Measurements from ENCODE around the gene PFKFB2. TPM values are rescaled to one million over a fixed set of nuclear protein-coding genes. Genes with fewer than 3 reads are reported as not detected.

The PFKFB2 gene
- polyA plus RNA-seq, 2 of the 4 experiments (the other 2 are of a cell fraction), result 7.4 to 8.4 TPM

- ChIA-PET POLR2A (interaction anchor here (1.5 kb wide), 1 partner anchor 27 kb away, joined by 8 read pairs; the partner anchor contains the start of gene PFKFB2), CTCF (interaction anchor here (1.4 to 2.6 kb wide), 6 partner anchors 10 to 362 kb away, joined by 3 to 12 read pairs (median 6); no protein-coding TSS in a partner anchor)
- no peak for TF ChIP-seq EHF (CRISPR knock-in tag; IDR thresholded peaks at IDR 0.05)
- TF ChIP-seq MAFK (IDR thresholded peaks at IDR 0.05; ENCODE audit: partially characterized antibody), result peak; percentile 52
- H3K27ac ChIP-seq, result peak overlapping the region; percentile 86 to 89
- WGBS (ENCODE audit: missing lambda C conversion rate), result 13% methylated on average over 4 of the region's 4 CpGs
- ATAC-seq, result no peak
- FAIRE-seq, result no peak
- DNase-seq (ENCODE audit: low read depth in 1 of 2, low spot score in 1 of 2), result no peak
- H3K4me1 ChIP-seq, result peaks cover 96% of the 10 kb centered on the region
- H3K9me3 ChIP-seq, result no peaks in the 10 kb centered on the region
- peak overlapping the region; percentile 77 for H3K4me2 ChIP-seq
- peak overlapping the region; percentile 20; the same call in 1 of the 3 replicates for H3K4me3 ChIP-seq
Observed at GRCh38 chr1:207026104-207026534, 27.0 kb upstream of the PFKFB2 start.

GRCh38 chr1:207027206-207027777, 25.8 kb upstream of the PFKFB2 start:
- TF ChIP-seq GATA3 (IDR thresholded peaks at IDR 0.05; ENCODE audit: borderline replicate concordance) (peak; percentile 88), JUNB (IDR thresholded peaks at IDR 0.05) (peak; percentile 82), HOXB5 (CRISPR knock-in tag; IDR thresholded peaks at IDR 0.05) (0 out of 2 replicates have a peak, but pooled peaks have one; percentile 32), SREBF2 (IDR thresholded peaks at IDR 0.05) (no peak), SMC3 (IDR thresholded peaks at IDR 0.05) (peak; percentile 28; the same call in 1 of the 3 replicates), MAFK (IDR thresholded peaks at IDR 0.05; ENCODE audit: partially characterized antibody) (peak; percentile 42), RAD21 (conservative IDR thresholded peaks at IDR 0.05 in 1 of 2, IDR thresholded peaks at IDR 0.05 in 1 of 2) (peak; percentile 17 to 34; a peak in 2 of 5 replicates), EP300 (IDR thresholded peaks at IDR 0.05) (peak; percentile 49 to 79; a peak in 2 of 5 replicates), ATOH8 (CRISPR knock-in tag; IDR thresholded peaks at IDR 0.05; ENCODE audit: low read depth) (peak; percentile 12; the same call in 1 of the 2 replicates), HOXB13 (CRISPR knock-in tag; IDR thresholded peaks at IDR 0.05; ENCODE audit: low read depth) (no peak), MAX (IDR thresholded peaks at IDR 0.05) (peak; percentile 93), JUN (IDR thresholded peaks at IDR 0.05) (peak in 1 of 2 experiments; percentile 77; a peak in 2 of 5 replicates), USF2 (IDR thresholded peaks at IDR 0.05) (peak; percentile 26; the same call in 1 of the 2 replicates), E2F6 (IDR thresholded peaks at IDR 0.05; ENCODE audit: borderline replicate concordance, low read depth) (peak; percentile 74; the same call in 1 of the 2 replicates), ZC3H11A (IDR thresholded peaks at IDR 0.05) (no peak), FOSL2 (IDR thresholded peaks at IDR 0.05) (peak; percentile 84), FOSL2 (CRISPR knock-in tag; IDR thresholded peaks at IDR 0.05) (peak; percentile 89), RNF2 (IDR thresholded peaks at IDR 0.05; ENCODE audit: borderline replicate concordance, low read depth) (no peak)
- Histone ChIP-seq H3K4me2 (peak overlapping the region; percentile 77), H3K27ac (peak overlapping the region; percentile 86 to 89), H3K4me3 (no peak overlapping the region), H3K4me1 (peaks cover 96% of the 10 kb centered on the region), H3K9me3 (no peaks in the 10 kb centered on the region)
- POLR2A ChIA-PET, result interaction anchor here (1.1 kb wide), 1 partner anchor 25 kb away, joined by 5 read pairs; the partner anchor contains the start of gene PFKFB2
- DNase-seq (ENCODE audit: low read depth in 1 of 2, low spot score in 1 of 2) (peak; percentile 88 to 91), FAIRE-seq (no peak), ATAC-seq (peak; percentile 82 to 85)
- CTCF ChIA-PET, result interaction anchor here (0.6 to 2.6 kb wide), 10 partner anchors 9 to 363 kb away, joined by 3 to 8 read pairs (median 3); partner anchors contain the start of gene PFKFB2
- WGBS (ENCODE audit: missing lambda C conversion rate), result 16% methylated on average over 17 of the region's 18 CpGs

- 46% methylated on average over 1 of the region's 1 CpG for WGBS (ENCODE audit: missing lambda C conversion rate)
- H3K4me3 ChIP-seq, result no peak overlapping the region
Observed at GRCh38 chr1:207027921-207028320, 25.2 kb upstream of the PFKFB2 start.

More at GRCh38 chr1:207027921-207028320, 25.2 kb upstream of the PFKFB2 start:
- no peak for DNase-seq (ENCODE audit: low read depth in 1 of 2, low spot score in 1 of 2)
- ChIA-PET POLR2A (interaction anchor here (0.6 to 1.1 kb wide), 2 partner anchors 25 to 366 kb away, joined by 3 to 5 read pairs; partner anchors contain the start of gene PFKFB2), CTCF (interaction anchor here (0.6 to 1.7 kb wide), 7 partner anchors 10 to 364 kb away, joined by 3 to 6 read pairs (median 3); partner anchors contain the start of gene PFKFB2)
- peak overlapping the region; percentile 86 to 89 for H3K27ac ChIP-seq
- no peak for ATAC-seq
- FAIRE-seq, result no peak
- TF ChIP-seq RCOR1 (IDR thresholded peaks at IDR 0.05; ENCODE audit: low read depth, low read length), result no peak
- H3K4me2 ChIP-seq, result peak overlapping the region; percentile 77
- H3K9me3 ChIP-seq, result no peaks in the 10 kb centered on the region
- H3K4me1 ChIP-seq, result peaks cover 99% of the 10 kb centered on the region

Measured in A549 (cell line).